Measurements from ENCODE around the gene DGKD. TPM values are rescaled to one million over a fixed set of nuclear protein-coding genes. Genes with fewer than 3 reads are reported as not detected.

Gene DGKD
- total RNA-seq, 1 donor from 2014 or later, result 49.5 TPM

- Mint-ChIP-seq H3K9me3 (ENCODE audit: low read depth) (no peaks in the 10 kb centered on the region), H3K27me3 (no peaks in the 10 kb centered on the region), H3K4me1 (ENCODE audit: low read depth) (no peaks in the 10 kb centered on the region), H3K36me3 (ENCODE audit: insufficient read depth) (peaks cover 14% of the 10 kb centered on the region), H3K4me3 (ENCODE audit: low read depth) (no peak overlapping the region), H3K27ac (no peak overlapping the region)
- DNase-seq (ENCODE audit: low spot score, unreplicated experiment), result no peak
- TF ChIP-seq CTCF (IDR thresholded peaks at IDR 0.05; ENCODE audit: unreplicated experiment), result no peak
Measured at GRCh38 chr2:233471291-233472035, 117.2 kb downstream of the DGKD start.

GRCh38 chr2:233473386-233473791 lies 119.1 kb downstream of the DGKD start:
- no peak overlapping the region for H3K27ac Mint-ChIP-seq
- no peak for TF ChIP-seq CTCF (IDR thresholded peaks at IDR 0.05; ENCODE audit: unreplicated experiment)
- H3K4me1 Mint-ChIP-seq (ENCODE audit: low read depth), result no peaks in the 10 kb centered on the region
- H3K36me3 Mint-ChIP-seq (ENCODE audit: insufficient read depth), result peaks cover 14% of the 10 kb centered on the region
- no peak for DNase-seq (ENCODE audit: low spot score, unreplicated experiment)
- no peaks in the 10 kb centered on the region for H3K27me3 Mint-ChIP-seq
- H3K4me3 Mint-ChIP-seq (ENCODE audit: low read depth), result no peak overlapping the region
- no peaks in the 10 kb centered on the region for H3K9me3 Mint-ChIP-seq (ENCODE audit: low read depth)

GRCh38 chr2:233473878-233474277 lies 119.6 kb downstream of the DGKD start:
- no peak overlapping the region for H3K4me3 Mint-ChIP-seq (ENCODE audit: low read depth)
- TF ChIP-seq CTCF (IDR thresholded peaks at IDR 0.05; ENCODE audit: unreplicated experiment), result no peak
- H3K4me1 Mint-ChIP-seq (ENCODE audit: low read depth), result no peaks in the 10 kb centered on the region
- no peaks in the 10 kb centered on the region for H3K9me3 Mint-ChIP-seq (ENCODE audit: low read depth)
- H3K27ac Mint-ChIP-seq, result no peak overlapping the region
- DNase-seq (ENCODE audit: low spot score, unreplicated experiment), result no peak
- no peaks in the 10 kb centered on the region for H3K27me3 Mint-ChIP-seq
- H3K36me3 Mint-ChIP-seq (ENCODE audit: insufficient read depth), result peaks cover 12% of the 10 kb centered on the region

- Mint-ChIP-seq H3K9me3 (ENCODE audit: low read depth) (no peaks in the 10 kb centered on the region), H3K27ac (no peak overlapping the region), H3K4me3 (ENCODE audit: low read depth) (no peak overlapping the region), H3K36me3 (ENCODE audit: insufficient read depth) (peaks cover 13% of the 10 kb centered on the region), H3K27me3 (no peaks in the 10 kb centered on the region), H3K4me1 (ENCODE audit: low read depth) (no peaks in the 10 kb centered on the region)
- no peak for DNase-seq (ENCODE audit: low spot score, unreplicated experiment)
- TF ChIP-seq CTCF (IDR thresholded peaks at IDR 0.05; ENCODE audit: unreplicated experiment), result no peak
Measured at GRCh38 chr2:233474308-233475160, 120.2 kb downstream of the DGKD start.

GRCh38 chr2:233476063-233476410 lies 121.7 kb downstream of the DGKD start:
- H3K4me1 Mint-ChIP-seq (ENCODE audit: low read depth), result no peaks in the 10 kb centered on the region
- no peaks in the 10 kb centered on the region for H3K27me3 Mint-ChIP-seq
- H3K4me3 Mint-ChIP-seq (ENCODE audit: low read depth), result no peak overlapping the region
- TF ChIP-seq CTCF (IDR thresholded peaks at IDR 0.05; ENCODE audit: unreplicated experiment), result no peak
- H3K36me3 Mint-ChIP-seq (ENCODE audit: insufficient read depth), result peaks cover 14% of the 10 kb centered on the region
- DNase-seq (ENCODE audit: low spot score, unreplicated experiment), result no peak
- H3K9me3 Mint-ChIP-seq (ENCODE audit: low read depth), result no peaks in the 10 kb centered on the region
- H3K27ac Mint-ChIP-seq, result no peak overlapping the region

Measured in progenitor cell of endocrine pancreas (in vitro differentiated cells).